Measurements from ENCODE around the gene EVI2A. TPM values are rescaled to one million over a fixed set of nuclear protein-coding genes. Genes with fewer than 3 reads are reported as not detected.
"Not testable (repeated sequence)": the region's sequence is repeated elsewhere in the genome, so short reads cannot be mapped to it uniquely, and the experiment has no call there.

EVI2A gene
- total and polyA plus RNA-seq, 3 donors from 2014 or later = 0.16 to 2.8 (median 2.2) TPM

- no peak for DNase-seq
- intact Hi-C loops (cut with DNase I; ENCODE audit: low total_unique reads) = no loop called here
- H3K36me3 ChIP-seq (ENCODE audit: low read depth, missing control alignments) = no peaks in the 10 kb centered on the region
Observed at GRCh38 chr17:31357839-31358394, 36.5 kb upstream of the EVI2A start.

GRCh38 chr17:31357091-31357490, 35.7 kb upstream of the EVI2A start:
- no peak for DNase-seq
- no peaks in the 10 kb centered on the region for H3K27me3 ChIP-seq
- no peaks in the 10 kb centered on the region for H3K9me3 ChIP-seq
- intact Hi-C loops (cut with DNase I; ENCODE audit: low total_unique reads) = no loop called here
- H3K4me1 ChIP-seq = no peaks in the 10 kb centered on the region
- no peak for TF ChIP-seq POLR2A (IDR thresholded peaks at IDR 0.05)
- TF ChIP-seq, protein P1, sequence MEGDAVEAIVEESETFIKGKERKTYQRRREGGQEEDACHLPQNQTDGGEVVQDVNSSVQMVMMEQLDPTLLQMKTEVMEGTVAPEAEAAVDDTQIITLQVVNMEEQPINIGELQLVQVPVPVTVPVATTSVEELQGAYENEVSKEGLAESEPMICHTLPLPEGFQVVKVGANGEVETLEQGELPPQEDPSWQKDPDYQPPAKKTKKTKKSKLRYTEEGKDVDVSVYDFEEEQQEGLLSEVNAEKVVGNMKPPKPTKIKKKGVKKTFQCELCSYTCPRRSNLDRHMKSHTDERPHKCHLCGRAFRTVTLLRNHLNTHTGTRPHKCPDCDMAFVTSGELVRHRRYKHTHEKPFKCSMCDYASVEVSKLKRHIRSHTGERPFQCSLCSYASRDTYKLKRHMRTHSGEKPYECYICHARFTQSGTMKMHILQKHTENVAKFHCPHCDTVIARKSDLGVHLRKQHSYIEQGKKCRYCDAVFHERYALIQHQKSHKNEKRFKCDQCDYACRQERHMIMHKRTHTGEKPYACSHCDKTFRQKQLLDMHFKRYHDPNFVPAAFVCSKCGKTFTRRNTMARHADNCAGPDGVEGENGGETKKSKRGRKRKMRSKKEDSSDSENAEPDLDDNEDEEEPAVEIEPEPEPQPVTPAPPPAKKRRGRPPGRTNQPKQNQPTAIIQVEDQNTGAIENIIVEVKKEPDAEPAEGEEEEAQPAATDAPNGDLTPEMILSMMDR (IDR thresholded peaks at IDR 0.05) = no peak
- no peak overlapping the region for H3K27ac ChIP-seq
- no peaks in the 10 kb centered on the region for H3K36me3 ChIP-seq (ENCODE audit: low read depth, missing control alignments)
- WGBS, 2 donors = 79 to 86% methylated on average over 2 of the region's 2 CpGs
- no peak overlapping the region for H3K4me3 ChIP-seq

More at GRCh38 chr17:31357839-31358394, 36.5 kb upstream of the EVI2A start:
- Histone ChIP-seq H3K27me3 (no peaks in the 10 kb centered on the region), H3K9me3 (no peaks in the 10 kb centered on the region), H3K27ac (no peak overlapping the region), H3K4me1 (no peaks in the 10 kb centered on the region), H3K4me3 (no peak overlapping the region)
- TF ChIP-seq, protein P1 (IDR thresholded peaks at IDR 0.05) = no peak
- TF ChIP-seq POLR2A (IDR thresholded peaks at IDR 0.05) = no peak
- WGBS, 2 donors = 78 to 84% methylated on average over 3 of the region's 3 CpGs

DNA sequence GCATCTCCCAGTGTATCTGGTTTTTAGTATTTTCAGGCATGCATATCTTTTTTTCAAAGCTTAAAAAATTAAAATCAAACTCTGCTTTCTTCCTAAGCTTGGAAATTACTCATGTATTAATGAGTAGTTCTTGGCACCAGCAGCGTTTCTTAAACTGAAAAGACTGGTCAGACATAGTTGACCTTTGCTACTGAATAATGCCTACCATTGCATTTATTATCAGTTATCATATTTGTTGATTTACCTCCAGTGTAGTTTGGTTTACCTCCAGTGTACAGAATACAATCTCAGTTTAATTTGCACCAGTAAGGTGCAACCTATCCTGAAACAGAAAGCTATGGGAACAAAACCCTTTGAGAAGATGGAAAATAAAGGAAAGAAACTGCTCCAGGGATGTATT, 34.5 kb upstream of the EVI2A start:
- Histone ChIP-seq H3K4me1 (no peaks in the 10 kb centered on the region), H3K36me3 (ENCODE audit: low read depth, missing control alignments) (no peaks in the 10 kb centered on the region), H3K27me3 (no peaks in the 10 kb centered on the region), H3K27ac (no peak overlapping the region), H3K4me3 (no peak overlapping the region), H3K9me3 (no peaks in the 10 kb centered on the region)
- DNase-seq = no peak
- intact Hi-C loops (cut with DNase I; ENCODE audit: low total_unique reads) = no loop called here
- 88 to 89% methylated on average over 1 of the region's 1 CpG for whole genome bisulfite sequencing, 2 donors
- no peak for TF ChIP-seq POLR2A (IDR thresholded peaks at IDR 0.05)
- TF ChIP-seq, protein P1 (IDR thresholded peaks at IDR 0.05) = no peak

DNA sequence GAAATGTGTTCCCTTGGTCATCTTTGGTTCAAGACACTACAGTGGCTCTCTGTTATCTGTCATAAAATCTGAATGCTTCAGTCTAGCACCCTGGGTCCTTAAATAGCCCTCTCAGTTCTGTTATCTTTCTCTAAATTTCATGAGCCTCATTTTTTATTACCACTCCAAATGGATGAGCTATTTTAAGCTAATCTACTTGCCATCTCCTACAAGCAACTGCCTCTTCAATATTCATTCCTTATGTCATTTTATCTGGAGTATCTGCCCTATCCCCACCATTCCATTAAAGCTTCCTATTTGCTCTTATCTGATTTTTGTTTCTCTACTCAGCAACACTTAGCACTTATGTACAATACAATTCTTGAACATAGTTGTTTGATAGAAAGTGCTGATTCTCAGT, 28.0 kb upstream of the EVI2A start:
- no peak overlapping the region for H3K4me3 ChIP-seq
- no peaks in the 10 kb centered on the region for H3K4me1 ChIP-seq
- intact Hi-C loops (cut with DNase I; ENCODE audit: low total_unique reads) = no loop called here
- H3K27ac ChIP-seq = no peak overlapping the region
- no peaks in the 10 kb centered on the region for H3K9me3 ChIP-seq
- no peaks in the 10 kb centered on the region for H3K36me3 ChIP-seq (ENCODE audit: low read depth, missing control alignments)
- TF ChIP-seq, protein P1 (IDR thresholded peaks at IDR 0.05) = no peak
- TF ChIP-seq POLR2A (IDR thresholded peaks at IDR 0.05) = no peak
- DNase-seq = no peak
- no peaks in the 10 kb centered on the region for H3K27me3 ChIP-seq

DNA sequence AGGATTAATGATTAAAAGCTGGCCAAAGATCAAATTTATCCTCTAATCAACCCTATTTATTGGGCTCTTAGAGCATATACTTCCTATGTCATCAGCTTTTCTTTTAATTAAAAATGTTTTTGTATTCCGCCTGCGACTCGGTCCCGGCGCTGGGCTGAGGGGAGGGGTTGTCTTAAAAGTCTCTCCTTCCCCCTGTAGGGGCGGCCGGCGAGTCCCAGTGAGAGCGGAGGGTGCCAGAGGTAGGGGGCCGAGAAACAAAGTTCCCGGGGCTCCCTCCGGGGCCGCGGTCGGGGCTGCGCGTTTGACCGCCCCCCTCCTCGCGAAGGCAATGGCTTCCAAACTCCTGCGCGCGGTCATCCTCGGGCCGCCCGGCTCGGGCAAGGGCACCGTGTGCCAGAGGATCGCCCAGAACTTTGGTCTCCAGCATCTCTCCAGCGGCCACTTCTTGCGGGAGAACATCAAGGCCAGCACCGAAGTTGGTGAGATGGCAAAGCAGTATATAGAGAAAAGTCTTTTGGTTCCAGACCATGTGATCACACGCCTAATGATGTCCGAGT, 23.8 kb upstream of the EVI2A start:
- H3K4me3 ChIP-seq; H3K4me1 ChIP-seq; DNase-seq; H3K9me3 ChIP-seq; H3K27ac ChIP-seq; intact Hi-C loops (cut with DNase I; ENCODE audit: low total_unique reads); H3K36me3 ChIP-seq (ENCODE audit: low read depth, missing control alignments); H3K27me3 ChIP-seq: not testable (repeated sequence)
- WGBS, 2 donors = 66 to 76% methylated on average over 11 to 14 of the region's 34 CpGs

All from testis (tissue), 3 donors.